Naive thymus-derived CD4-positive, alpha-beta T cell (primary cell): ENCODE measurements around the gene USP19. TPM values are rescaled to one million over a fixed set of nuclear protein-coding genes. Genes with fewer than 3 reads are reported as not detected.

Source experiments
- microRNA-seq: library from miRNA; unstranded; fragments of <30 nt; microRNA quantifications from one replicate; pipeline ENCODE4 v1.2.0, GENCODE V29; 2022; ENCODE audit warnings: borderline microRNAs expressed
- polyA plus RNA-seq, 2 donors: library from polyadenylated mRNA; unstranded; fragments of 300-500 nt; fragmentation: Illumina TruSeq; gene quantifications; one replicate each; pipeline ENCODE4 v1.2.3, GENCODE V29; 2021
- total RNA-seq, 6 experiments: library from RNA in 5 of 6; stranded (reverse) in 5 of 6; gene quantifications; 1 replicate in 5 of 6; 2 replicates in 1 of 6; pipeline ENCODE4 v1.2.3 and lab custom pipeline; 2021 to 2026

The USP19 gene
- total and polyA plus RNA-seq, 7 experiments from 2014 or later = 29.9 to 106 (median 70.8) TPM

Small RNAs within 50 kb of the gene (microRNA-seq; reads per million reads assigned to microRNA genes)
- not detected for gene MIR6890

Other genes with a start within 250 kb of the USP19 start
- 10 to 100 TPM in 4 of 5 experiments, 1 to 10 TPM in 1; 6.6 to 27.3 (median 12.8) TPM for gene SLC25A20, start 221.9 kb downstream of the USP19 start, total RNA-seq
- 10 to 100 TPM; 15.7 to 19.4 TPM for gene SLC25A20, start 221.9 kb downstream of the USP19 start, polyA plus RNA-seq
- gene ARIH2, start 202.0 kb downstream of the USP19 start, total RNA-seq = 100 to 1,000 TPM; 103 to 189 (median 150) TPM
- 100 to 1,000 TPM; 111 to 114 TPM for gene ARIH2, start 202.0 kb downstream of the USP19 start, polyA plus RNA-seq
- gene P4HTM, start 130.6 kb downstream of the USP19 start, total RNA-seq = 10 to 100 TPM; 37.9 to 74.7 (median 53.1) TPM
- gene P4HTM, start 130.6 kb downstream of the USP19 start, polyA plus RNA-seq = 10 to 100 TPM; 19.7 to 28.0 TPM
- 100 to 1,000 TPM; 170 to 335 (median 204) TPM for gene WDR6, start 113.4 kb downstream of the USP19 start, total RNA-seq
- 100 to 1,000 TPM; 147 to 152 TPM for gene WDR6, start 113.4 kb downstream of the USP19 start, polyA plus RNA-seq
- 10 to 100 TPM; 18.9 to 28.6 (median 24.1) TPM for gene DALRD3, start 102.2 kb downstream of the USP19 start, total RNA-seq
- gene DALRD3, start 102.2 kb downstream of the USP19 start, polyA plus RNA-seq = 10 to 100 TPM; 24.2 to 24.6 TPM
- 100 to 1,000 TPM in 1 of 5 experiments, 10 to 100 TPM in 4; 63.8 to 110 (median 89.3) TPM for gene NDUFAF3, start 98.7 kb downstream of the USP19 start, total RNA-seq
- 100 to 1,000 TPM; 191 to 205 TPM for gene NDUFAF3, start 98.7 kb downstream of the USP19 start, polyA plus RNA-seq
- 100 to 1,000 TPM; 102 to 206 (median 121) TPM for gene IMPDH2, start 91.4 kb downstream of the USP19 start, total RNA-seq
- 100 to 1,000 TPM; 109 to 123 TPM for gene IMPDH2, start 91.4 kb downstream of the USP19 start, polyA plus RNA-seq
- 100 to 1,000 TPM; 146 to 192 (median 184) TPM for gene QRICH1, start 26.8 kb downstream of the USP19 start, total RNA-seq
- 10 to 100 TPM; 25.0 to 32.1 TPM for gene QRICH1, start 26.8 kb downstream of the USP19 start, polyA plus RNA-seq
- gene QARS1, start 16.1 kb downstream of the USP19 start, total RNA-seq = 100 to 1,000 TPM; 212 to 258 (median 233) TPM
- 100 to 1,000 TPM in 1 of 2 donors, 10 to 100 TPM in 1; 90.6 to 139 TPM for gene QARS1, start 16.1 kb downstream of the USP19 start, polyA plus RNA-seq
- 1 to 10 TPM in 4 of 5 experiments, not detected in 1; 1.2 to 5.0 (median 1.9) TPM for gene LAMB2, start 12.2 kb upstream of the USP19 start, total RNA-seq
- not detected for gene LAMB2, start 12.2 kb upstream of the USP19 start, polyA plus RNA-seq
- 10 to 100 TPM; 16.5 to 39.5 (median 26.3) TPM for gene CCDC71, start 45.5 kb upstream of the USP19 start, total RNA-seq
- 1 to 10 TPM; 2.0 to 2.3 TPM for gene CCDC71, start 45.5 kb upstream of the USP19 start, polyA plus RNA-seq
- 1 to 10 TPM; 1.5 to 7.1 (median 5.2) TPM for gene KLHDC8B, start 50.8 kb upstream of the USP19 start, total RNA-seq
- 10 to 100 TPM in 1 of 2 donors, 1 to 10 TPM in 1; 4.7 to 10.0 TPM for gene KLHDC8B, start 50.8 kb upstream of the USP19 start, polyA plus RNA-seq
- gene C3orf62, start 156.4 kb upstream of the USP19 start, total RNA-seq = 10 to 100 TPM in 4 of 5 experiments, 1 to 10 TPM in 1; 8.6 to 14.5 (median 10.9) TPM
- 1 to 10 TPM; 1.3 to 2.3 TPM for gene C3orf62, start 156.4 kb upstream of the USP19 start, polyA plus RNA-seq
- 100 to 1,000 TPM in 4 of 5 experiments, 10 to 100 TPM in 1; 98.3 to 135 (median 109) TPM for gene USP4, start 219.2 kb upstream of the USP19 start, total RNA-seq
- 10 to 100 TPM; 54.6 to 82.5 TPM for gene USP4, start 219.2 kb upstream of the USP19 start, polyA plus RNA-seq
- 100 to 1,000 TPM in 2 of 5 experiments, 10 to 100 TPM in 3; 56.9 to 201 (median 86.9) TPM for gene GPX1, start 237.5 kb upstream of the USP19 start, total RNA-seq
- gene GPX1, start 237.5 kb upstream of the USP19 start, polyA plus RNA-seq = 100 to 1,000 TPM; 154 to 157 TPM